SU-DHL-6 (cell line): Measurements from ENCODE around the gene PLAU.

Experiments
- H2AFZ ChIP-seq: fragments of 200-600 bp; sonication (generic); 2 replicates; pipeline ENCODE4 v1.6.1; 2014; ENCODE audit warnings: low read depth, mild to moderate bottlenecking, moderate library complexity, mixed read lengths, antibody characterized with exemption, low read length; ENCODE audit not compliant: severe bottlenecking
- H3F3A ChIP-seq: fragments of 200-600 bp; shearing (Covaris generic); 2 replicates; pipeline ENCODE4 v1.6.0; 2016; ENCODE audit warnings: antibody characterized with exemption, mild to moderate bottlenecking; ENCODE audit not compliant: insufficient read depth
- H3K27ac ChIP-seq: fragments of 200-600 bp; sonication (generic); 2 replicates; pipeline ENCODE4 v1.5.1; 2016; ENCODE audit warnings: low read depth, mild to moderate bottlenecking, low read length, moderate library complexity, mixed read lengths
- H3K27me3 ChIP-seq: fragments of 200-600 bp; sonication (generic), shearing (Covaris generic); 2 replicates; pipeline ENCODE4 v1.6.0; 2014; ENCODE audit warnings: mild to moderate bottlenecking, low read length
- H3K36me3 ChIP-seq: fragments of 200-600 bp; sonication (generic); 2 replicates; pipeline ENCODE4 v1.6.1; 2014; ENCODE audit warnings: mild to moderate bottlenecking, low read length, mixed read lengths
- H3K4me2 ChIP-seq: fragments of 300-600, 200-600 bp; shearing (Covaris generic), sonication (generic); 2 replicates; pipeline ENCODE4 v1.6.0; 2014; ENCODE audit warnings: low read length, low read depth, mild to moderate bottlenecking; ENCODE audit not compliant: poor library complexity, severe bottlenecking
- H3K4me3 ChIP-seq: fragments of 200-600 bp; sonication (generic); 2 replicates; pipeline ENCODE4 v1.5.1; 2014; ENCODE audit warnings: antibody characterized with exemption, low read length, mild to moderate bottlenecking, mixed read lengths; ENCODE audit not compliant: insufficient read depth, poor library complexity, severe bottlenecking
- H3K79me2 ChIP-seq: fragments of 200-600 bp; sonication (generic); 2 replicates; pipeline ENCODE4 v1.6.1; 2014; ENCODE audit warnings: mild to moderate bottlenecking, low read length, moderate library complexity; ENCODE audit not compliant: insufficient read depth
- H3K9ac ChIP-seq: fragments of 200-600 bp; sonication (generic); 2 replicates; pipeline ENCODE4 v1.7.0; 2014; ENCODE audit warnings: mild to moderate bottlenecking, low read length
- H3K9me2 ChIP-seq: fragments of 200-600 bp; sonication (generic); replicated peaks from 2 replicates; pipeline ENCODE4 v1.6.1; 2014; ENCODE audit warnings: low read length; ENCODE audit not compliant: insufficient read depth
- H3K9me3 ChIP-seq: fragments of 200-600 bp; sonication (generic); 2 replicates; pipeline ENCODE4 v1.6.1; 2014; ENCODE audit warnings: low read length, mixed read lengths; ENCODE audit not compliant: insufficient read depth
- H4K20me1 ChIP-seq: fragments of 200-600 bp; sonication (generic); 2 replicates; pipeline ENCODE4 v1.6.1; 2014; ENCODE audit warnings: low read depth, mild to moderate bottlenecking, antibody characterized with exemption, low read length, moderate library complexity, mixed read lengths
- CTCF ChIP-seq: fragments of 200-600 bp; sonication (generic); IDR thresholded peaks from one replicate; pipeline ENCODE4 v1.5.1; 2017; ENCODE audit warnings: antibody characterized with exemption, mild to moderate bottlenecking, low read length, moderate library complexity; ENCODE audit not compliant: insufficient read depth, poor library complexity, severe bottlenecking
- EZH2phosphoT487 ChIP-seq: fragments of 200-600 bp; sonication (generic), shearing (Covaris generic); conservative IDR thresholded peaks from 2 replicates; pipeline ENCODE4 v1.6.1; 2018; ENCODE audit warnings: mild to moderate bottlenecking, antibody characterized with exemption, low read length, moderate library complexity, mixed read lengths

PLAU gene

DNA sequence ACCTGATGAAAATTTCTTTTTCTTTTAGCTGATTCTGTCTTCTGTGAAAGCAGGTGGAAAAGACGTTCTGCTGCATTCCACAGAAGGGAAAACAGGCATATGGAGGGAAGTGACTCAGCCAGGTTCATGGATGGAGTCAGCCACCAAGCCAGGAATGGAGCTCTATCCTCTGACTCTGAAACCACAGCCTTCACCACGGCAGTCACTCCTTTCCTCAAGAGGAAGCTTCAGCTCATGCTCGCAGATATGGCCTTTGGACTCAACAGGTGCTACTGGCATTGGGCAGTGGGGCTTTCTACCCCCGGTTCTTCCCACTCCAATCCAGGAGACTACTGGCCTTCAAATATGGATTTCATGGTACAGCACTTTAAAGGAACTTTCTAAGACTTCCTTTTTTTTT lies 11.5 kb upstream of the PLAU start:
- H3K79me2 ChIP-seq = no peaks in the 10 kb centered on the region
- H3K4me2 ChIP-seq = no peak overlapping the region
- no peak overlapping the region for H3K9ac ChIP-seq
- H3K27ac ChIP-seq = no peak overlapping the region
- no peaks in the 10 kb centered on the region for H3F3A ChIP-seq
- no peaks in the 10 kb centered on the region for H3K36me3 ChIP-seq
- H3K4me3 ChIP-seq = no peak overlapping the region
- H2AFZ ChIP-seq = no peak overlapping the region
- no peak for TF ChIP-seq CTCF
- TF ChIP-seq EZH2phosphoT487 = no peak
- no peaks in the 10 kb centered on the region for H4K20me1 ChIP-seq
- H3K9me3 ChIP-seq = no peaks in the 10 kb centered on the region
- H3K9me2 ChIP-seq = no peaks in the 10 kb centered on the region
- H3K27me3 ChIP-seq = no peaks in the 10 kb centered on the region

DNA sequence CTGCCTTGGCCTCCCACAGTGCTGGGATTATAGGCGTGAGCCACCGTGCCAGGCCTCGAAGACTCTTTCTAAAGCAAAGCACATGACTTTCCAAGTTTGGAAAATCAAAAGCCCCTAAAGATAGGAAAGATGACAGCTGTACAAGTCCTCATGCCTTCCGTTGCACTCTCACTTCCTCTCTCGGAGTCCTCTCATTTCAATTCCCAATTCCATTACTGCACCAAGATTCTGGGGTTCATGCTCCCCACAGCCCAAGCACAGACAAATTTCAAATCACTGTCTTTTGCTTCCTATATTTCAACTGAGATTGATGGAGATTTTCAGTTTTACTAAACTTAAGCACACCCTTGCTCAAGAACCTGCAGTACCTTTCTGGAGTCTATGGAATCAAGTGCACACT lies 10.9 kb upstream of the PLAU start:
- H3K36me3 ChIP-seq = no peaks in the 10 kb centered on the region
- no peak for TF ChIP-seq CTCF
- no peak for TF ChIP-seq EZH2phosphoT487
- no peak overlapping the region for H3K4me3 ChIP-seq
- no peak overlapping the region for H3K27ac ChIP-seq
- H4K20me1 ChIP-seq = no peaks in the 10 kb centered on the region
- H3K9me2 ChIP-seq = no peaks in the 10 kb centered on the region
- no peak overlapping the region for H2AFZ ChIP-seq
- no peaks in the 10 kb centered on the region for H3K79me2 ChIP-seq
- no peaks in the 10 kb centered on the region for H3F3A ChIP-seq
- H3K9ac ChIP-seq = no peak overlapping the region
- no peaks in the 10 kb centered on the region for H3K9me3 ChIP-seq
- no peaks in the 10 kb centered on the region for H3K27me3 ChIP-seq
- H3K4me2 ChIP-seq = no peak overlapping the region

DNA sequence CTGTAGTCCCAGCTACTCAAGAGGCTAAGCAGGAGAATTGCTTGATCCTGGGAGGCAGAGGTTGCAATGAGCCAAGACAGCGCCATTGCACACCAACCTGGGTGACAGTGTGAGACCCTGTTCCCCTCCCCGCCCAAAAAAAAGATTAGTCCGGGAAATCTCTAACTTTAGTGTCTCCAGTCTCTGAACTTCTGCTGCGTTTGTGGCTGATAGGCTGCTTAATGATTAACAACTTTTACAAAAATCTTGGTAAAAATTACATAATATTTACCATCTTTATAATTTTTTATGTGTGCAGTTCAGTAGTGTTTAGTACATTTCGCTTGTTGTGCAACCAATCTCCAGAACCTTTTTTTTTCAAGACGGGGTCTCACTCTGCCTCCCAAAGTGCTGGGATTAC lies 9.7 kb upstream of the PLAU start:
- Histone ChIP-seq H3K4me3 (no peak overlapping the region), H3K4me2 (no peak overlapping the region), H3F3A (no peaks in the 10 kb centered on the region), H4K20me1 (no peaks in the 10 kb centered on the region), H3K79me2 (no peaks in the 10 kb centered on the region), H3K9me2 (no peaks in the 10 kb centered on the region), H3K9ac (no peak overlapping the region), H3K27ac (no peak overlapping the region), H3K36me3 (no peaks in the 10 kb centered on the region), H3K9me3 (no peaks in the 10 kb centered on the region), H3K27me3 (no peaks in the 10 kb centered on the region), H2AFZ (no peak overlapping the region)
- no peak for TF ChIP-seq CTCF
- no peak for TF ChIP-seq EZH2phosphoT487

DNA sequence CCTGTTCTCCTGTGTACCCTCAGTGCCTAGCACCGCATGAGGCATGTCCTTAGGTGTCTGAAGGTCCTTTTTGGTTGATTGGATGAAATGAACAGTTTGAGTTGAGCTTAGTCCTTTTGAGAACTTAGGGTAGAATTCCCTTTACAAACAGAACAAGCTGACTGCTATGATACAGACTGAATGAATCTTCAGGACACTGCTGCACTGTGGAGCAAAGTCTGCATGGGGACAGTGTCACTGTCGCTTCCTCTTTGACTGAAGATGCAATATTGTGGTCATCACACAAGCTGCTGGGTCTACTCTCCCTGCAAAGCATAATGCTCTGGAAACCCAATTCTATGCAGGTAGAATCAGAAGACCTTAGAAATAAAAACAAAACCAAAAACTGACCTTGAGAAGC lies 8.6 kb upstream of the PLAU start:
- Histone ChIP-seq H2AFZ (no peak overlapping the region), H3F3A (no peaks in the 10 kb centered on the region), H3K27me3 (no peaks in the 10 kb centered on the region), H4K20me1 (no peaks in the 10 kb centered on the region), H3K27ac (no peak overlapping the region), H3K36me3 (no peaks in the 10 kb centered on the region), H3K9ac (no peak overlapping the region), H3K79me2 (no peaks in the 10 kb centered on the region), H3K4me3 (no peak overlapping the region), H3K4me2 (no peak overlapping the region), H3K9me3 (no peaks in the 10 kb centered on the region), H3K9me2 (no peaks in the 10 kb centered on the region)
- TF ChIP-seq CTCF (no peak), EZH2phosphoT487 (no peak)
